Measurements from ENCODE around the gene DUSP1.
"Not testable (repeated sequence)": the region's sequence is repeated elsewhere in the genome, so short reads cannot be mapped to it uniquely, and the experiment has no call there.

GRCh38 chr5:172787538-172787937, 16.5 kb upstream of the DUSP1 start:
- not testable (repeated sequence) for TF ChIP-seq FOS (IDR thresholded peaks at IDR 0.05; ENCODE audit: low read depth, low read length); RAD21 (IDR thresholded peaks at IDR 0.05; ENCODE audit: low read length); USF2 (IDR thresholded peaks at IDR 0.05; ENCODE audit: low read depth, low read length); BHLHE40 (IDR thresholded peaks at IDR 0.05; ENCODE audit: low read depth, low read length); POLR2A (IDR thresholded peaks at IDR 0.05; ENCODE audit: low read depth, low read length); MXI1 (IDR thresholded peaks at IDR 0.05; ENCODE audit: borderline replicate concordance, low read depth, low read length); CEBPB (IDR thresholded peaks at IDR 0.05; ENCODE audit: low read depth, low read length); RFX5 (IDR thresholded peaks at IDR 0.05; ENCODE audit: low read depth, low read length); MAZ (IDR thresholded peaks at IDR 0.05; ENCODE audit: borderline replicate concordance, low read depth, low read length); SMC3 (IDR thresholded peaks at IDR 0.05; ENCODE audit: low read depth, low read length); RCOR1 (IDR thresholded peaks at IDR 0.05; ENCODE audit: insufficient replicate concordance, low read length); NFE2L2 (IDR thresholded peaks at IDR 0.05; ENCODE audit: low read depth, low read length)
- TF ChIP-seq, protein P1, sequence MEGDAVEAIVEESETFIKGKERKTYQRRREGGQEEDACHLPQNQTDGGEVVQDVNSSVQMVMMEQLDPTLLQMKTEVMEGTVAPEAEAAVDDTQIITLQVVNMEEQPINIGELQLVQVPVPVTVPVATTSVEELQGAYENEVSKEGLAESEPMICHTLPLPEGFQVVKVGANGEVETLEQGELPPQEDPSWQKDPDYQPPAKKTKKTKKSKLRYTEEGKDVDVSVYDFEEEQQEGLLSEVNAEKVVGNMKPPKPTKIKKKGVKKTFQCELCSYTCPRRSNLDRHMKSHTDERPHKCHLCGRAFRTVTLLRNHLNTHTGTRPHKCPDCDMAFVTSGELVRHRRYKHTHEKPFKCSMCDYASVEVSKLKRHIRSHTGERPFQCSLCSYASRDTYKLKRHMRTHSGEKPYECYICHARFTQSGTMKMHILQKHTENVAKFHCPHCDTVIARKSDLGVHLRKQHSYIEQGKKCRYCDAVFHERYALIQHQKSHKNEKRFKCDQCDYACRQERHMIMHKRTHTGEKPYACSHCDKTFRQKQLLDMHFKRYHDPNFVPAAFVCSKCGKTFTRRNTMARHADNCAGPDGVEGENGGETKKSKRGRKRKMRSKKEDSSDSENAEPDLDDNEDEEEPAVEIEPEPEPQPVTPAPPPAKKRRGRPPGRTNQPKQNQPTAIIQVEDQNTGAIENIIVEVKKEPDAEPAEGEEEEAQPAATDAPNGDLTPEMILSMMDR (conservative IDR thresholded peaks at IDR 0.05; ENCODE audit: low read depth, low read length) = not testable (repeated sequence)
- TF ChIP-seq, protein P2, sequence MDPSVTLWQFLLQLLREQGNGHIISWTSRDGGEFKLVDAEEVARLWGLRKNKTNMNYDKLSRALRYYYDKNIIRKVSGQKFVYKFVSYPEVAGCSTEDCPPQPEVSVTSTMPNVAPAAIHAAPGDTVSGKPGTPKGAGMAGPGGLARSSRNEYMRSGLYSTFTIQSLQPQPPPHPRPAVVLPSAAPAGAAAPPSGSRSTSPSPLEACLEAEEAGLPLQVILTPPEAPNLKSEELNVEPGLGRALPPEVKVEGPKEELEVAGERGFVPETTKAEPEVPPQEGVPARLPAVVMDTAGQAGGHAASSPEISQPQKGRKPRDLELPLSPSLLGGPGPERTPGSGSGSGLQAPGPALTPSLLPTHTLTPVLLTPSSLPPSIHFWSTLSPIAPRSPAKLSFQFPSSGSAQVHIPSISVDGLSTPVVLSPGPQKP (IDR thresholded peaks at IDR 0.05; ENCODE audit: borderline replicate concordance, low read depth, low read length) = not testable (repeated sequence)
